Stimulated activated naive B cell treated with anti-CD40 and anti-IgM and Interleukin-4, amounts not matched to agents 10 μg/mL and 1 μg/mL and 100 μg/mL, for 72 hours (primary cell): ENCODE results near the gene JAK1.
A peak's percentile ranks its signal among the peaks of the same experiment; 100 is the strongest.

Experiments
- ATAC-seq, 2 donors: fragments of 150-1000 bp; cut with Tn5 transposase; replicated peaks; 2 replicates each; pipeline ENCODE4 v1.10.0; 2021; ENCODE audit warnings: moderate library complexity in 1 of 2
- DNase-seq: peaks from one replicate; pipeline ENCODE4 v3.0.0; 2021
- H3K27ac Mint-ChIP-seq: one replicate; pipeline ENCODE4 v1.8.0; 2022; ENCODE audit warnings: mild to moderate bottlenecking, mixed read lengths
- H3K27me3 Mint-ChIP-seq, 2 donors: one replicate each; pipeline ENCODE4 v1.8.0; 2022; ENCODE audit warnings: mixed read lengths in 2 of 2
- H3K36me3 Mint-ChIP-seq, 2 donors: one replicate each; pipeline ENCODE4 v1.8.0; 2022; ENCODE audit warnings: mixed read lengths in 2 of 2, mild to moderate bottlenecking in 1 of 2
- H3K4me1 Mint-ChIP-seq, 2 donors: one replicate each; pipeline ENCODE4 v1.8.0; 2022; ENCODE audit warnings: mixed read lengths in 2 of 2, mild to moderate bottlenecking in 1 of 2
- H3K4me3 Mint-ChIP-seq, 2 donors: one replicate each; pipeline ENCODE4 v1.8.0; 2022; ENCODE audit warnings: mild to moderate bottlenecking in 2 of 2, mixed read lengths in 2 of 2, moderate library complexity in 1 of 2
- H3K9me3 Mint-ChIP-seq, 2 donors: one replicate each; pipeline ENCODE4 v1.8.0; 2022; ENCODE audit warnings: mixed read lengths in 2 of 2, mild to moderate bottlenecking in 1 of 2

Gene JAK1

GRCh38 chr1:64894438-64895196 lies 71.7 kb downstream of the JAK1 start:
- DNase-seq = no peak
- no peak for ATAC-seq
- Mint-ChIP-seq H3K27me3 (no peaks in the 10 kb centered on the region), H3K4me1 (peaks cover 65 to 91% of the 10 kb centered on the region in 2 donors), H3K4me3 (peak overlapping the region in 1 of 2 donors; percentile 22), H3K36me3 (peaks cover 2 to 10% of the 10 kb centered on the region in 2 donors), H3K27ac (peak overlapping the region; percentile 20), H3K9me3 (peaks cover 2 to 9% of the 10 kb centered on the region in 2 donors)

- H3K36me3 Mint-ChIP-seq = peaks cover 2 to 10% of the 10 kb centered on the region in 2 donors
- H3K9me3 Mint-ChIP-seq = peaks cover 2 to 9% of the 10 kb centered on the region in 2 donors
- ATAC-seq (no peak), DNase-seq (no peak)
- H3K27me3 Mint-ChIP-seq = no peaks in the 10 kb centered on the region
- peak overlapping the region; percentile 9 for H3K27ac Mint-ChIP-seq
- H3K4me1 Mint-ChIP-seq = peaks cover 66 to 96% of the 10 kb centered on the region in 2 donors
- H3K4me3 Mint-ChIP-seq = peak overlapping the region in 1 of 2 donors; percentile 41
These were observed 72.4 kb downstream of the JAK1 start for GRCh38 chr1:64893921-64894320.

GRCh38 chr1:64892576-64893573 lies 73.5 kb downstream of the JAK1 start:
- Mint-ChIP-seq H3K27me3 (no peaks in the 10 kb centered on the region), H3K4me3 (no peak overlapping the region), H3K4me1 (peaks cover 66 to 96% of the 10 kb centered on the region in 2 donors), H3K9me3 (peaks cover 2 to 9% of the 10 kb centered on the region in 2 donors), H3K36me3 (peaks cover 2 to 10% of the 10 kb centered on the region in 2 donors), H3K27ac (peak overlapping the region; percentile 4)
- DNase-seq (no peak), ATAC-seq (no peak)

- H3K27ac Mint-ChIP-seq = peak overlapping the region; percentile 43
- peaks cover 0 to 2% of the 10 kb centered on the region in 2 donors for H3K36me3 Mint-ChIP-seq
- DNase-seq = no peak
- no peaks in the 10 kb centered on the region for H3K27me3 Mint-ChIP-seq
- no peak overlapping the region for H3K4me3 Mint-ChIP-seq
- no peak for ATAC-seq
- peaks cover 67 to 95% of the 10 kb centered on the region in 2 donors for H3K4me1 Mint-ChIP-seq
- H3K9me3 Mint-ChIP-seq = peaks cover 0 to 1% of the 10 kb centered on the region in 2 donors
These were observed 74.9 kb downstream of the JAK1 start for GRCh38 chr1:64891448-64891825.

GRCh38 chr1:64890699-64891447 lies 75.5 kb downstream of the JAK1 start:
- peak overlapping the region; percentile 43 for H3K27ac Mint-ChIP-seq
- H3K27me3 Mint-ChIP-seq = no peaks in the 10 kb centered on the region
- DNase-seq (no peak), ATAC-seq (no peak)
- no peaks in the 10 kb centered on the region for H3K9me3 Mint-ChIP-seq
- no peak overlapping the region for H3K4me3 Mint-ChIP-seq
- peaks cover 63 to 95% of the 10 kb centered on the region in 2 donors for H3K4me1 Mint-ChIP-seq
- no peaks in the 10 kb centered on the region for H3K36me3 Mint-ChIP-seq

- ATAC-seq (no peak), DNase-seq (no peak)
- Mint-ChIP-seq H3K36me3 (peaks cover 6 to 9% of the 10 kb centered on the region in 2 donors), H3K9me3 (no peaks in the 10 kb centered on the region), H3K4me1 (peaks cover 49 to 64% of the 10 kb centered on the region in 2 donors), H3K27ac (peak overlapping the region; percentile 6), H3K4me3 (no peak overlapping the region), H3K27me3 (no peaks in the 10 kb centered on the region)
These were observed 78.6 kb downstream of the JAK1 start for GRCh38 chr1:64887689-64888217.

GRCh38 chr1:64886877-64887276 lies 79.5 kb downstream of the JAK1 start:
- H3K27me3 Mint-ChIP-seq = no peaks in the 10 kb centered on the region
- ATAC-seq (no peak), DNase-seq (no peak)
- no peak overlapping the region for H3K27ac Mint-ChIP-seq
- H3K4me3 Mint-ChIP-seq = no peak overlapping the region
- H3K36me3 Mint-ChIP-seq = peaks cover 6 to 13% of the 10 kb centered on the region in 2 donors
- no peaks in the 10 kb centered on the region for H3K9me3 Mint-ChIP-seq
- H3K4me1 Mint-ChIP-seq = peaks cover 44 to 55% of the 10 kb centered on the region in 2 donors

- H3K36me3 Mint-ChIP-seq = peaks cover 6 to 22% of the 10 kb centered on the region in 2 donors
- ATAC-seq (no peak), DNase-seq (no peak)
- H3K27me3 Mint-ChIP-seq = no peaks in the 10 kb centered on the region
- H3K4me1 Mint-ChIP-seq = peaks cover 35 to 47% of the 10 kb centered on the region in 2 donors
- no peak overlapping the region for H3K27ac Mint-ChIP-seq
- no peak overlapping the region for H3K4me3 Mint-ChIP-seq
- no peaks in the 10 kb centered on the region for H3K9me3 Mint-ChIP-seq
These were observed 80.7 kb downstream of the JAK1 start for GRCh38 chr1:64885648-64886047.

GRCh38 chr1:64884261-64885040 lies 81.9 kb downstream of the JAK1 start:
- Mint-ChIP-seq H3K4me1 (peaks cover 28 to 35% of the 10 kb centered on the region in 2 donors), H3K27me3 (no peaks in the 10 kb centered on the region), H3K36me3 (peaks cover 6 to 22% of the 10 kb centered on the region in 2 donors), H3K9me3 (no peaks in the 10 kb centered on the region), H3K27ac (peak overlapping the region; percentile 0), H3K4me3 (no peak overlapping the region)
- DNase-seq = no peak
- no peak for ATAC-seq

GRCh38 chr1:64882574-64883255 lies 83.6 kb downstream of the JAK1 start:
- no peaks in the 10 kb centered on the region for H3K9me3 Mint-ChIP-seq
- no peaks in the 10 kb centered on the region for H3K27me3 Mint-ChIP-seq
- H3K36me3 Mint-ChIP-seq = peaks cover 10 to 29% of the 10 kb centered on the region in 2 donors
- no peak overlapping the region for H3K27ac Mint-ChIP-seq
- no peak overlapping the region for H3K4me3 Mint-ChIP-seq
- DNase-seq = no peak
- peak; percentile 14 to 65 for ATAC-seq
- peaks cover 22 to 23% of the 10 kb centered on the region in 2 donors for H3K4me1 Mint-ChIP-seq

- no peak for DNase-seq
- Mint-ChIP-seq H3K27me3 (no peaks in the 10 kb centered on the region), H3K9me3 (no peaks in the 10 kb centered on the region), H3K36me3 (peaks cover 10 to 37% of the 10 kb centered on the region in 2 donors), H3K27ac (no peak overlapping the region), H3K4me3 (no peak overlapping the region), H3K4me1 (peaks cover 12 to 13% of the 10 kb centered on the region in 2 donors)
- no peak for ATAC-seq
These were observed 85.1 kb downstream of the JAK1 start for GRCh38 chr1:64881281-64881680.

- H3K9me3 Mint-ChIP-seq = no peaks in the 10 kb centered on the region
- no peaks in the 10 kb centered on the region for H3K27me3 Mint-ChIP-seq
- ATAC-seq (no peak), DNase-seq (no peak)
- H3K4me3 Mint-ChIP-seq = no peak overlapping the region
- no peak overlapping the region for H3K27ac Mint-ChIP-seq
- peaks cover 15 to 43% of the 10 kb centered on the region in 2 donors for H3K36me3 Mint-ChIP-seq
- H3K4me1 Mint-ChIP-seq = peaks cover 9 to 13% of the 10 kb centered on the region in 2 donors
These were observed 85.9 kb downstream of the JAK1 start for GRCh38 chr1:64880449-64880848.
